Glutamatergic neuron (in vitro differentiated cells): ENCODE data around the gene PABPN1L. TPM values are rescaled to one million over a fixed set of nuclear protein-coding genes. Genes with fewer than 3 reads are reported as not detected.

ENCODE experiments used
- DNase-seq: peaks from one replicate; pipeline ENCODE4 v3.0.0; 2022
- H3K27ac Mint-ChIP-seq: one replicate; pipeline ENCODE4 v1.8.0; 2020; ENCODE audit warnings: mild to moderate bottlenecking, mixed read lengths, inconsistent platforms; ENCODE audit not compliant: unreplicated experiment
- H3K27me3 Mint-ChIP-seq: one replicate; pipeline ENCODE4 v1.8.0; 2020; ENCODE audit warnings: mild to moderate bottlenecking, moderate library complexity, mixed read lengths, inconsistent platforms; ENCODE audit not compliant: unreplicated experiment
- H3K36me3 Mint-ChIP-seq: one replicate; pipeline ENCODE4 v1.8.0; 2020; ENCODE audit warnings: mild to moderate bottlenecking, mixed read lengths, inconsistent platforms; ENCODE audit not compliant: unreplicated experiment
- H3K4me1 Mint-ChIP-seq: one replicate; pipeline ENCODE4 v1.8.0; 2020; ENCODE audit warnings: mild to moderate bottlenecking, low read depth, mixed read lengths, inconsistent platforms; ENCODE audit not compliant: unreplicated experiment
- H3K4me3 Mint-ChIP-seq: one replicate; pipeline ENCODE4 v1.8.0; 2020; ENCODE audit warnings: mild to moderate bottlenecking, mixed read lengths, inconsistent platforms; ENCODE audit not compliant: unreplicated experiment
- H3K9me3 Mint-ChIP-seq: one replicate; pipeline ENCODE4 v1.8.0; 2020; ENCODE audit warnings: mild to moderate bottlenecking, moderate library complexity, mixed read lengths, inconsistent platforms; ENCODE audit not compliant: unreplicated experiment
- total RNA-seq: library from RNA; stranded (reverse); fragmentation: NEBNext Ultra II Directional; extraction: Animal tissue kit (Norgen Biotek cat#: 25700); gene quantifications from one replicate; pipeline ENCODE4 v1.2.1, GENCODE V29; 2021; ENCODE audit not compliant: unreplicated experiment
- TF ChIP-seq, protein P1 (sequence below): fragments of 200-600 bp; sonication (generic); IDR thresholded peaks from one replicate; pipeline ENCODE4 v1.5.0; 2021; ENCODE audit not compliant: partially characterized antibody, unreplicated experiment

PABPN1L gene
- total RNA-seq, 1 donor from 2014 or later = 3.9 TPM

DNA sequence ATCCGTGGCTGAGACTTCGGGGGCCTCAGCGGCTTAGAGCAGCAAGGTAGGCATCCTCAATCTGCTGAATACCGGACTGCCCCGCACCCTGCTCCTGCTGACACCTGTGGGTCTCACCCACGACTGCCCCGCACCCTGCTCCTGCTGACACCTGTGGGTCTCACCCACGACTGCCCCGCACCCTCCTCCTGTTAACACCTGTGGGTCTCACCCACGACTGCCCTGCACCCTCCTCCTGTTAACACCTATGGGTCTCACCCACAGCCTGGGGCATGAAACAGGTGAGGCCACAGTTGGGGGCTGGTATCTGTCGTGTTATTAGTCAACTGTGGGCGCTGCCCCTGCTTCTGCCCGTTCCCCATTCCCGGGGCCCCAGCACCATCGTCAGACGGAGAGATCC is 36.3 kb upstream of the PABPN1L start:
- TF ChIP-seq, protein P1, sequence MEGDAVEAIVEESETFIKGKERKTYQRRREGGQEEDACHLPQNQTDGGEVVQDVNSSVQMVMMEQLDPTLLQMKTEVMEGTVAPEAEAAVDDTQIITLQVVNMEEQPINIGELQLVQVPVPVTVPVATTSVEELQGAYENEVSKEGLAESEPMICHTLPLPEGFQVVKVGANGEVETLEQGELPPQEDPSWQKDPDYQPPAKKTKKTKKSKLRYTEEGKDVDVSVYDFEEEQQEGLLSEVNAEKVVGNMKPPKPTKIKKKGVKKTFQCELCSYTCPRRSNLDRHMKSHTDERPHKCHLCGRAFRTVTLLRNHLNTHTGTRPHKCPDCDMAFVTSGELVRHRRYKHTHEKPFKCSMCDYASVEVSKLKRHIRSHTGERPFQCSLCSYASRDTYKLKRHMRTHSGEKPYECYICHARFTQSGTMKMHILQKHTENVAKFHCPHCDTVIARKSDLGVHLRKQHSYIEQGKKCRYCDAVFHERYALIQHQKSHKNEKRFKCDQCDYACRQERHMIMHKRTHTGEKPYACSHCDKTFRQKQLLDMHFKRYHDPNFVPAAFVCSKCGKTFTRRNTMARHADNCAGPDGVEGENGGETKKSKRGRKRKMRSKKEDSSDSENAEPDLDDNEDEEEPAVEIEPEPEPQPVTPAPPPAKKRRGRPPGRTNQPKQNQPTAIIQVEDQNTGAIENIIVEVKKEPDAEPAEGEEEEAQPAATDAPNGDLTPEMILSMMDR = no peak
- peaks cover 1% of the 10 kb centered on the region for H3K27me3 Mint-ChIP-seq
- no peak overlapping the region for H3K4me3 Mint-ChIP-seq
- H3K36me3 Mint-ChIP-seq = no peaks in the 10 kb centered on the region
- no peak overlapping the region for H3K27ac Mint-ChIP-seq
- no peak for DNase-seq
- H3K9me3 Mint-ChIP-seq = peaks cover 2% of the 10 kb centered on the region
- peaks cover 5% of the 10 kb centered on the region for H3K4me1 Mint-ChIP-seq

DNA sequence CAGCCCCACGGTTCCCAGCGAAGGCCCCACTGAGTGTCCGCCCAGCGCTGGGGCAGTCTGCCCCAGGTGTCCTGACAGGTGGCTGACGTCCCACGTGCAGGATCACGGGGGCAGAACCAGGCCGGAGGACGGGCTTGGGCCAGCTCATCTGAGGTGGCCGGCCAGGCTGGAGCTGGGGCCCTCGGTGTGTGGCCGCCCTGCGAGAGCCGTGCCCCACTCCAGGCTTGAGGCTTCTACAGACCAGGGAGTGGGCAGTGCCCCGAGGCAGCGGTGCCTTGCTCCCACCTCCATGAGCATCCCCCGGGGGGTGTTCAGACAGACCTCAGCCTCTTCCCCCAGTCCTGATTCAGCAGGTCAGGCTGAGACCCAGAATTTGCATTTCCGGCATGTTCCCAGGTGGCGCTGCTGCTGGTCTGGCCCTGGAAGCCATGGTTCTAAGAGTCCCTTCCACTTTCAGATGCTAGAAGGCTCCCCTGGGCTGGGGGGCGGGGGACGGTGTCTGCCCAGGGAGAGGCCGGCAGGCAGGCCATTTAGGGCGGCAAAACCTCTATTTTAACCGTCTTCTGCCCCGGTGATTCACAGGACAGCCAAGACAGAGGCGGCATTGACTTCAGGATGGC is 35.4 kb upstream of the PABPN1L start:
- peaks cover 3% of the 10 kb centered on the region for H3K4me1 Mint-ChIP-seq
- H3K27me3 Mint-ChIP-seq = no peaks in the 10 kb centered on the region
- DNase-seq = no peak
- H3K36me3 Mint-ChIP-seq = no peaks in the 10 kb centered on the region
- no peak overlapping the region for H3K4me3 Mint-ChIP-seq
- TF ChIP-seq, protein P1 = no peak
- H3K9me3 Mint-ChIP-seq = peaks cover 2% of the 10 kb centered on the region
- H3K27ac Mint-ChIP-seq = no peak overlapping the region

DNA sequence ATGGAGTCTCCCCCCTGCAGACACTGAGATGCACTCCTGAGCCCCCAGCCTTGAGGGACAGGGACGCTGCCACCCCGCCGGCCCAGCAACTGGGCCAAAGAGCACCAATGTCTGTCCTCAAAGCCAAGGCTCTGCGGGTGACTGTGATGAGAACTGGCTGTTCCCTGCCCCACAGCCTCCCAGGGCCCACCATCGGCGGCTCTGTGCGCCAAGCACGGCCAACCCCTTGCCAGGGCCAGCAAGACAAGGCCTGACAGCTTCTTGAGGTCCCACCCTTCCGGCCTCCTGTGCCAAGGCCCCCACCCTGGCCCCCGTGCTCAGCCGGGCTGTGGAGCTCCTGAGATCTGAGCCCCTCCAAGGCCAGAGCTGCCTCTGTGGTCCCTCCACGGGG is 34.2 kb upstream of the PABPN1L start:
- peaks cover 2% of the 10 kb centered on the region for H3K27me3 Mint-ChIP-seq
- H3K27ac Mint-ChIP-seq = no peak overlapping the region
- TF ChIP-seq, protein P1 = no peak
- no peak overlapping the region for H3K4me3 Mint-ChIP-seq
- no peak for DNase-seq
- peaks cover 3% of the 10 kb centered on the region for H3K4me1 Mint-ChIP-seq
- H3K36me3 Mint-ChIP-seq = no peaks in the 10 kb centered on the region
- H3K9me3 Mint-ChIP-seq = peaks cover 3% of the 10 kb centered on the region

DNA sequence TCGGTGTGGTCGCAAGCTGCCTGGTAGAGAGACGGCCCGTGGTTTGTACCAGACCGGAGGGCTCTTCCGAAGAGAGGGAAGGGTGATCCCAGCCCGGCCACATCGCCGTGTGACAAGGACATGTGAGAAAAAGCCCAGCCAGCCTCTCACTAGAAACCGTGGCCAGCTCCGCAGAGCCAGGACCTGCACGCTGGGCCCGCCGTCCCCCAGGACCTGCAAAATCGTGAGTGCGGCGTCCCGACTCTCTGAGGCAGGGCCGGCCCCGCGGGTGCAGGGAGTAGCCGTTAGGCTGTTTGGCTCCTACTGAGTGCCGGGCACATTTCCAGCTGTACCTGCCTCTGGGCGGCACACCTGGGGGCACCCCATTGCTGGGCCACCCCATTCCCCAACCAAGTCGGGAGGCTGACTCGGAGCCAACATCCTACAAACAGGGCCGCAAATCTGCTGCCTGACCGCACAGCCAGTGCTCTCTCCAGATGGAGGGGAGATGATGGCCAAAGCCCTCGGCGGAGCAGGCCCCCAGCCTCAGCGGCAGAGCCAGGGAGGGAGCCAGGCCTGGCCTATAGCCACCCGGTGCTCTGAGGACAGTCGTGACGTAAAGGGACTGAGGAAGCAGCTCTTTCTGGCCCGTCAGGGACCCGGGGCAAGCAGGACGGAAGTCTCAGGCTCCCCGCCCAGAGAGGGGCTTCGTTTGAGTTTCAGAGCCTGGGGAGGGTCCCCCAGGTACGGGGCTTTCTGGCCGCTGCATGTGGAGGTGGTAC is 33.6 kb upstream of the PABPN1L start:
- Mint-ChIP-seq H3K27me3 (peaks cover 2% of the 10 kb centered on the region), H3K27ac (no peak overlapping the region), H3K4me1 (peaks cover 3% of the 10 kb centered on the region), H3K4me3 (no peak overlapping the region), H3K9me3 (peaks cover 3% of the 10 kb centered on the region), H3K36me3 (no peaks in the 10 kb centered on the region)
- no peak for DNase-seq
- TF ChIP-seq, protein P1 = no peak
